Naive B cell (primary cell): ENCODE data around the gene CLCN4. TPM values are rescaled to one million over a fixed set of nuclear protein-coding genes. Genes with fewer than 3 reads are reported as not detected.
A peak's percentile ranks its signal among the peaks of the same experiment; 100 is the strongest.

Experiments used
- ATAC-seq, 2 donors: fragments of 150-1000 bp; cut with Tn5 transposase; 2 replicates each; pipeline ENCODE4 v1.10.0; 2021; ENCODE audit warnings: low read depth in 2 of 2, mild to moderate bottlenecking in 2 of 2, moderate library complexity in 2 of 2
- DNase-seq: peaks from one replicate; pipeline ENCODE4 v3.0.0; 2022
- H3K27ac Mint-ChIP-seq, 6 donors: one replicate each; pipeline ENCODE4 v1.8.0; 2020 to 2022; ENCODE audit warnings: mild to moderate bottlenecking in 6 of 6, mixed read lengths in 6 of 6, moderate library complexity in 5 of 6, inconsistent platforms in 2 of 6
- H3K27me3 Mint-ChIP-seq, 3 donors: one replicate each; pipeline ENCODE4 v1.8.0; 2021 to 2022; ENCODE audit warnings: mixed read lengths in 3 of 3, mild to moderate bottlenecking in 1 of 3
- H3K36me3 Mint-ChIP-seq, 2 donors: one replicate each; pipeline ENCODE4 v1.8.0; 2020 to 2022; ENCODE audit warnings: mixed read lengths in 2 of 2, inconsistent platforms in 1 of 2, mild to moderate bottlenecking in 1 of 2
- H3K4me1 Mint-ChIP-seq, 3 donors: one replicate each; pipeline ENCODE4 v1.8.0; 2020 to 2022; ENCODE audit warnings: mixed read lengths in 3 of 3, inconsistent platforms in 1 of 3, mild to moderate bottlenecking in 1 of 3, moderate library complexity in 1 of 3
- H3K4me3 Mint-ChIP-seq, 8 donors: one replicate each; pipeline ENCODE4 v1.8.0; 2020 to 2022; ENCODE audit warnings: mild to moderate bottlenecking in 8 of 8, mixed read lengths in 8 of 8, moderate library complexity in 8 of 8, inconsistent platforms in 2 of 8
- H3K9me3 Mint-ChIP-seq, 7 donors: one replicate each; pipeline ENCODE4 v1.8.0; 2020 to 2022; ENCODE audit warnings: mixed read lengths in 7 of 7, mild to moderate bottlenecking in 5 of 7, inconsistent platforms in 2 of 7, moderate library complexity in 1 of 7
- polyA plus RNA-seq, 6 donors: library from polyadenylated mRNA; unstranded; fragments of 300-500 nt; fragmentation: Illumina TruSeq; gene quantifications; one replicate each; pipeline ENCODE4 v1.2.3, GENCODE V29; 2021; ENCODE audit warnings: low read depth in 6 of 6

The CLCN4 gene
- polyA plus RNA-seq, 6 donors from 2014 or later = 10.1 to 46.1 (median 28.8) TPM

- peaks cover 0 to 10% (median 9%) of the 10 kb centered on the region in 3 donors for H3K4me1 Mint-ChIP-seq
- ATAC-seq = no peak
- H3K27me3 Mint-ChIP-seq = peaks cover 0 to 3% (median 0%) of the 10 kb centered on the region in 3 donors
- H3K27ac Mint-ChIP-seq = peak overlapping the region in 1 of 6 donors; percentile 56
- peaks cover 0 to 6% (median 0%) of the 10 kb centered on the region in 7 donors for H3K9me3 Mint-ChIP-seq
- DNase-seq = no peak
- H3K4me3 Mint-ChIP-seq = no peak overlapping the region
- H3K36me3 Mint-ChIP-seq = peaks cover 0 to 5% of the 10 kb centered on the region in 2 donors
Measured at GRCh38 chrX:10244915-10245622, 88.3 kb downstream of the CLCN4 start.

GRCh38 chrX:10245886-10246285, 89.1 kb downstream of the CLCN4 start:
- Mint-ChIP-seq H3K4me1 (peaks cover 0 to 10% (median 6%) of the 10 kb centered on the region in 3 donors), H3K36me3 (peaks cover 0 to 5% of the 10 kb centered on the region in 2 donors), H3K9me3 (peaks cover 0 to 6% (median 0%) of the 10 kb centered on the region in 7 donors), H3K27ac (no peak overlapping the region), H3K4me3 (no peak overlapping the region), H3K27me3 (peaks cover 0 to 3% (median 0%) of the 10 kb centered on the region in 3 donors)
- DNase-seq (no peak), ATAC-seq (no peak)

- H3K4me3 Mint-ChIP-seq = no peak overlapping the region
- ATAC-seq (no peak), DNase-seq (no peak)
- H3K27ac Mint-ChIP-seq = no peak overlapping the region
- H3K9me3 Mint-ChIP-seq = peaks cover 0 to 6% (median 0%) of the 10 kb centered on the region in 7 donors
- H3K4me1 Mint-ChIP-seq = peaks cover 0 to 6% (median 4%) of the 10 kb centered on the region in 3 donors
- H3K36me3 Mint-ChIP-seq = peaks cover 0 to 5% of the 10 kb centered on the region in 2 donors
- peaks cover 0 to 3% (median 0%) of the 10 kb centered on the region in 3 donors for H3K27me3 Mint-ChIP-seq
Measured at GRCh38 chrX:10246297-10246696, 89.5 kb downstream of the CLCN4 start.

- peaks cover 0 to 8% (median 0%) of the 10 kb centered on the region in 7 donors for H3K9me3 Mint-ChIP-seq
- no peak overlapping the region for H3K4me3 Mint-ChIP-seq
- DNase-seq = no peak
- peaks cover 0 to 3% (median 0%) of the 10 kb centered on the region in 3 donors for H3K27me3 Mint-ChIP-seq
- no peak for ATAC-seq
- H3K36me3 Mint-ChIP-seq = peaks cover 0 to 5% of the 10 kb centered on the region in 2 donors
- H3K4me1 Mint-ChIP-seq = peaks cover 0 to under 1% (median under 1%) of the 10 kb centered on the region in 3 donors
- H3K27ac Mint-ChIP-seq = no peak overlapping the region
Measured at GRCh38 chrX:10246846-10247245, 90.1 kb downstream of the CLCN4 start.

GRCh38 chrX:10254739-10255138, 98.0 kb downstream of the CLCN4 start:
- peaks cover 0 to 27% (median 9%) of the 10 kb centered on the region in 3 donors for H3K27me3 Mint-ChIP-seq
- no peaks in the 10 kb centered on the region for H3K36me3 Mint-ChIP-seq
- ATAC-seq (no peak), DNase-seq (no peak)
- H3K9me3 Mint-ChIP-seq = peaks cover 0 to 8% (median 0%) of the 10 kb centered on the region in 7 donors
- no peaks in the 10 kb centered on the region for H3K4me1 Mint-ChIP-seq
- no peak overlapping the region for H3K27ac Mint-ChIP-seq
- no peak overlapping the region for H3K4me3 Mint-ChIP-seq

GRCh38 chrX:10259716-10260115, 102.9 kb downstream of the CLCN4 start:
- peaks cover 0 to 12% (median 4%) of the 10 kb centered on the region in 7 donors for H3K9me3 Mint-ChIP-seq
- H3K36me3 Mint-ChIP-seq = no peaks in the 10 kb centered on the region
- no peak for ATAC-seq
- H3K27me3 Mint-ChIP-seq = peaks cover 0 to 27% (median 9%) of the 10 kb centered on the region in 3 donors
- H3K4me3 Mint-ChIP-seq = no peak overlapping the region
- DNase-seq = no peak
- H3K4me1 Mint-ChIP-seq = peaks cover 0 to 6% (median 0%) of the 10 kb centered on the region in 3 donors
- H3K27ac Mint-ChIP-seq = no peak overlapping the region

GRCh38 chrX:10265775-10266174, 109.0 kb downstream of the CLCN4 start:
- Mint-ChIP-seq H3K4me1 (peaks cover 0 to 2% (median 0%) of the 10 kb centered on the region in 3 donors), H3K27me3 (peaks cover 0 to 9% (median 5%) of the 10 kb centered on the region in 3 donors), H3K9me3 (peaks cover 0 to 12% (median 5%) of the 10 kb centered on the region in 7 donors), H3K36me3 (no peaks in the 10 kb centered on the region), H3K27ac (no peak overlapping the region), H3K4me3 (no peak overlapping the region)
- ATAC-seq = no peak
- no peak for DNase-seq

GRCh38 chrX:10278716-10279115, 121.9 kb downstream of the CLCN4 start:
- H3K36me3 Mint-ChIP-seq = no peaks in the 10 kb centered on the region
- H3K4me1 Mint-ChIP-seq = no peaks in the 10 kb centered on the region
- H3K27ac Mint-ChIP-seq = no peak overlapping the region
- no peak overlapping the region for H3K4me3 Mint-ChIP-seq
- no peak for ATAC-seq
- no peak for DNase-seq
- H3K9me3 Mint-ChIP-seq = peaks cover 0 to 5% (median 0%) of the 10 kb centered on the region in 7 donors
- peaks cover 4 to 18% (median 7%) of the 10 kb centered on the region in 3 donors for H3K27me3 Mint-ChIP-seq

GRCh38 chrX:10280071-10280470, 123.3 kb downstream of the CLCN4 start:
- Mint-ChIP-seq H3K27ac (no peak overlapping the region), H3K4me1 (no peaks in the 10 kb centered on the region)

GRCh38 chrX:10282490-10282889, 125.7 kb downstream of the CLCN4 start:
- DNase-seq = no peak
- ATAC-seq = no peak
- Mint-ChIP-seq H3K27ac (peak overlapping the region in 2 of 6 donors; percentile 23 to 40), H3K4me1 (no peaks in the 10 kb centered on the region), H3K27me3 (peaks cover 4 to 30% (median 21%) of the 10 kb centered on the region in 3 donors), H3K36me3 (no peaks in the 10 kb centered on the region), H3K9me3 (peaks cover 0 to 3% (median 0%) of the 10 kb centered on the region in 7 donors), H3K4me3 (no peak overlapping the region)

More at GRCh38 chrX:10280071-10280470, 123.3 kb downstream of the CLCN4 start:
- ATAC-seq = no peak
- no peak for DNase-seq
- Mint-ChIP-seq H3K9me3 (peaks cover 0 to 4% (median 0%) of the 10 kb centered on the region in 7 donors), H3K27me3 (peaks cover 4 to 23% (median 10%) of the 10 kb centered on the region in 3 donors), H3K36me3 (no peaks in the 10 kb centered on the region), H3K4me3 (no peak overlapping the region)

- ATAC-seq = no peak
- no peak overlapping the region for H3K27ac Mint-ChIP-seq
- no peak for DNase-seq
- peaks cover 12 to 35% (median 26%) of the 10 kb centered on the region in 3 donors for H3K27me3 Mint-ChIP-seq
- peaks cover 0 to 5% (median 2%) of the 10 kb centered on the region in 7 donors for H3K9me3 Mint-ChIP-seq
- H3K36me3 Mint-ChIP-seq = peaks cover 0 to 9% of the 10 kb centered on the region in 2 donors
- H3K4me3 Mint-ChIP-seq = no peak overlapping the region
- H3K4me1 Mint-ChIP-seq = no peaks in the 10 kb centered on the region
Measured at GRCh38 chrX:10286195-10286594, 129.4 kb downstream of the CLCN4 start.
